ENCODE measurements around the gene ZNF683. TPM values are rescaled to one million over a fixed set of nuclear protein-coding genes. Genes with fewer than 3 reads are reported as not detected.

Gene ZNF683
- total and polyA plus RNA-seq, 9 of the 15 experiments (the other 6 are each of a cell fraction or from before 2014, with no cell fraction given), result not detected

DNA sequence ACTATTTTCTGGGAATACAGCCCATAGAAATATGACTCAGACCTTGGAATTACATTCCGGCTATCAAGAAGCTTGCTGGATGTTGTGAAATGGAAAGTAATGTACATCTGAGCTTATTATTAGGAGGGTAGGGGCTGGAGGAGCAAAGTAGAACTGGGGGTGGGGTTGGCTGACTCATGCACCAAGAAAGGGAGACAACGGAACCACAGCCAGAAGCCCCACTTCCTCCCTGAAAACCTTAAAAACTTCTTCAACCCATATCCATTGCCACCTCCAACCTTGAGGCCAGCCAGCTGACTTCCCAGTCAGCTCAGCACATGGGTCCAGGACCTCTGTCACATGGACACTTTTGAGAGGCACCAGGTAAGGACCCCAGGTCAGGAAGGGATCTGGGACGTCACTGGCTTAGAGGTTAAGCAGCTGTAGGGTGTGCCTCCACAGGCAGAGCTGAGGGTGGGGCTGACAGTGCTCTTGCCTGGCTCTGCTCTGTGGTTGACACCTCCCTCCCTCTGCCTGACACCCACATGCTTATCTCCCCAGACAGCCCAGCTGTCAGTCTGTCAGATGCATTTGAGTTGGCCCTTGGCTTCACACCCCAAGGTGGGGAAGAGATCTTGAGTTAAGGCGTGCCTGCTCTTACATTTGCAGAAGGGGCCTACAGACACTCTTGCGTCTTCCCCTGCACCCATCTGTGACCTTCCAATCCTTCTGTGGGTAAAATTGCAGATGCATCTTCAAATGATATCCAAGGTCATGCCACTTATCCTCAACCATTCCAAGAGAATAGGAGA, 5.7 kb upstream of the ZNF683 start (continued):
- TF ChIP-seq, protein P1, sequence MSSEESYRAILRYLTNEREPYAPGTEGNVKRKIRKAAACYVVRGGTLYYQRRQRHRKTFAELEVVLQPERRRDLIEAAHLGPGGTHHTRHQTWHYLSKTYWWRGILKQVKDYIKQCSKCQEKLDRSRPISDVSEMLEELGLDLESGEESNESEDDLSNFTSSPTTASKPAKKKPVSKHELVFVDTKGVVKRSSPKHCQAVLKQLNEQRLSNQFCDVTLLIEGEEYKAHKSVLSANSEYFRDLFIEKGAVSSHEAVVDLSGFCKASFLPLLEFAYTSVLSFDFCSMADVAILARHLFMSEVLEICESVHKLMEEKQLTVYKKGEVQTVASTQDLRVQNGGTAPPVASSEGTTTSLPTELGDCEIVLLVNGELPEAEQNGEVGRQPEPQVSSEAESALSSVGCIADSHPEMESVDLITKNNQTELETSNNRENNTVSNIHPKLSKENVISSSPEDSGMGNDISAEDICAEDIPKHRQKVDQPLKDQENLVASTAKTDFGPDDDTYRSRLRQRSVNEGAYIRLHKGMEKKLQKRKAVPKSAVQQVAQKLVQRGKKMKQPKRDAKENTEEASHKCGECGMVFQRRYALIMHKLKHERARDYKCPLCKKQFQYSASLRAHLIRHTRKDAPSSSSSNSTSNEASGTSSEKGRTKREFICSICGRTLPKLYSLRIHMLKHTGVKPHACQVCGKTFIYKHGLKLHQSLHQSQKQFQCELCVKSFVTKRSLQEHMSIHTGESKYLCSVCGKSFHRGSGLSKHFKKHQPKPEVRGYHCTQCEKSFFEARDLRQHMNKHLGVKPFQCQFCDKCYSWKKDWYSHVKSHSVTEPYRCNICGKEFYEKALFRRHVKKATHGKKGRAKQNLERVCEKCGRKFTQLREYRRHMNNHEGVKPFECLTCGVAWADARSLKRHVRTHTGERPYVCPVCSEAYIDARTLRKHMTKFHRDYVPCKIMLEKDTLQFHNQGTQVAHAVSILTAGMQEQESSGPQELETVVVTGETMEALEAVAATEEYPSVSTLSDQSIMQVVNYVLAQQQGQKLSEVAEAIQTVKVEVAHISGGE (CRISPR knock-in tag; IDR thresholded peaks at IDR 0.05), result peak in 1 of 3 experiments; percentile 61; a peak in 2 of 6 replicates
- TF ChIP-seq PCBP1 (IDR thresholded peaks at IDR 0.05; ENCODE audit: low read depth, low read length, poor library complexity, severe bottlenecking) (no peak), ZNF263 (CRISPR knock-in tag; IDR thresholded peaks at IDR 0.05; ENCODE audit: borderline replicate concordance) (peak; percentile 79; the same call in 1 of the 2 replicates), ZNF561 (CRISPR knock-in tag; conservative IDR thresholded peaks at IDR 0.05) (no peak), HDAC8 (tag; IDR thresholded peaks at IDR 0.05) (peak; percentile 26; the same call in 1 of the 2 replicates), COPS2 (conservative IDR thresholded peaks at IDR 0.05) (no peak), ZBED1 (IDR thresholded peaks at IDR 0.05) (peak; percentile 90), GTF2E2 (tag; IDR thresholded peaks at IDR 0.05) (no peak), SP1 (CRISPR knock-in tag; IDR thresholded peaks at IDR 0.05) (peak; percentile 92), CREM (IDR thresholded peaks at IDR 0.05; ENCODE audit: low read depth) (peak; percentile 91), SOX6 (IDR thresholded peaks at IDR 0.05) (peak; percentile 91), HIVEP1 (CRISPR knock-in tag; IDR thresholded peaks at IDR 0.05) (0 out of 2 replicates have a peak, but pooled peaks have one; percentile 15)
- TF ChIP-seq, protein P2, sequence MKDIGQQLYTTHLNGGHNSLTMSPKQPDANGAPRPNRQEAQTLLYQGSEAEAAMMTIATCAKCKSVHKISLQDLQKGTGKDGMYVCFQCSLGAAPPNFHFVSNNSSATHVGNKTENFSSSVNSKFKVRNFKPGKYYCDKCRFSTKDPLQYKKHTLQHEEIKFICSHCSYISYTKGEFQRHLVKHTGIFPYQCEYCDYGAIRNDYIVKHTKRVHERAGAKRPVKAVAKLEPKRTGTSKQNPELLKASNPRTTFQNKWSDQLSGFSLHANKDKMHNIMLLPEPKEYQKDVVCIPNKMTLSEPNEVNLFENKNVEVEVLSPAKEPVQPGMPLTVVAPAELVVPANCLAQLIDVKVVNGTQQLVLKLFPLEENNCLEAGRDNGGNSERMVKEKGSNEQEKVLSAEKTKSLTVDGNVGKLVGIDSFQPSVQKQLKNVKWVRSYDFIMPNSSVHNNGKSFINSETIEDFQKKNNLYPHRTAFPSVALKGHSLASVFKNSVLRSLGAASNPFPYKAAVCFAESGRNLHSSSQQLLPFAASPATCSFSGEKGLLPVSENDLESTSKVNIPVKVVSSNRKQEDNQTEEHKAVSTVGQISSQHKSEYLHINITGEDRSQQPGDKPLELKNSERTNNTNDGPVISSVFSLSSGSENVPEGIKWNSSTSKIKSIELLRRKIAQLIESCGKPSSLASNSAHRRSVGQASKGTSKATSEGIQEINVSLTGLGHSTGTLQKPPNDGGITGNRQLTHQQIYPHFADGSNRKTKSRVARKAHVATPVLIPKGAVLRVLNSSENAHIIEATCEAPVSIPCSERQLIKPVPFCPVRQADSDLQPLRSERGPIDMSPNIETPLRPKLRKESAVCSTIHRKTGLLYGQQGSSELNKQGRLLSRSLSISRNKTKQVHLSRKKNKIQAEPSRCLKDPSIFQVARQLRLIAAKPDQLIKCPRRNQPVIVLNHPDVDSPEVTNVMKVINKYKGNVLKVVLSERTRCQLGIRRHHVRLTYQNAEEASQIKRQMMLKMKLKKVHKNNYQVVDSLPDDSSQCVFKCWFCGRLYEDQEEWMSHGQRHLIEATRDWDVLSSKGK (CRISPR knock-in tag; IDR thresholded peaks at IDR 0.05), result no peak
- TF ChIP-seq, protein P3, sequence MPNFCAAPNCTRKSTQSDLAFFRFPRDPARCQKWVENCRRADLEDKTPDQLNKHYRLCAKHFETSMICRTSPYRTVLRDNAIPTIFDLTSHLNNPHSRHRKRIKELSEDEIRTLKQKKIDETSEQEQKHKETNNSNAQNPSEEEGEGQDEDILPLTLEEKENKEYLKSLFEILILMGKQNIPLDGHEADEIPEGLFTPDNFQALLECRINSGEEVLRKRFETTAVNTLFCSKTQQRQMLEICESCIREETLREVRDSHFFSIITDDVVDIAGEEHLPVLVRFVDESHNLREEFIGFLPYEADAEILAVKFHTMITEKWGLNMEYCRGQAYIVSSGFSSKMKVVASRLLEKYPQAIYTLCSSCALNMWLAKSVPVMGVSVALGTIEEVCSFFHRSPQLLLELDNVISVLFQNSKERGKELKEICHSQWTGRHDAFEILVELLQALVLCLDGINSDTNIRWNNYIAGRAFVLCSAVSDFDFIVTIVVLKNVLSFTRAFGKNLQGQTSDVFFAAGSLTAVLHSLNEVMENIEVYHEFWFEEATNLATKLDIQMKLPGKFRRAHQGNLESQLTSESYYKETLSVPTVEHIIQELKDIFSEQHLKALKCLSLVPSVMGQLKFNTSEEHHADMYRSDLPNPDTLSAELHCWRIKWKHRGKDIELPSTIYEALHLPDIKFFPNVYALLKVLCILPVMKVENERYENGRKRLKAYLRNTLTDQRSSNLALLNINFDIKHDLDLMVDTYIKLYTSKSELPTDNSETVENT (CRISPR knock-in tag; IDR thresholded peaks at IDR 0.05), result no peak
- TF ChIP-seq, protein P4, sequence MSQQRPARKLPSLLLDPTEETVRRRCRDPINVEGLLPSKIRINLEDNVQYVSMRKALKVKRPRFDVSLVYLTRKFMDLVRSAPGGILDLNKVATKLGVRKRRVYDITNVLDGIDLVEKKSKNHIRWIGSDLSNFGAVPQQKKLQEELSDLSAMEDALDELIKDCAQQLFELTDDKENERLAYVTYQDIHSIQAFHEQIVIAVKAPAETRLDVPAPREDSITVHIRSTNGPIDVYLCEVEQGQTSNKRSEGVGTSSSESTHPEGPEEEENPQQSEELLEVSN (IDR thresholded peaks at IDR 0.05; ENCODE audit: borderline replicate concordance in 1 of 2, extremely low read depth in 1 of 2, insufficient read depth in 1 of 2, insufficient read length in 1 of 2, low read depth in 1 of 2, low read length in 1 of 2, poor library complexity in 1 of 2, severe bottlenecking in 1 of 2), result peak; percentile 91 to 94
